ENCODE measurements around the gene LYRM4.

Gene LYRM4

DNA sequence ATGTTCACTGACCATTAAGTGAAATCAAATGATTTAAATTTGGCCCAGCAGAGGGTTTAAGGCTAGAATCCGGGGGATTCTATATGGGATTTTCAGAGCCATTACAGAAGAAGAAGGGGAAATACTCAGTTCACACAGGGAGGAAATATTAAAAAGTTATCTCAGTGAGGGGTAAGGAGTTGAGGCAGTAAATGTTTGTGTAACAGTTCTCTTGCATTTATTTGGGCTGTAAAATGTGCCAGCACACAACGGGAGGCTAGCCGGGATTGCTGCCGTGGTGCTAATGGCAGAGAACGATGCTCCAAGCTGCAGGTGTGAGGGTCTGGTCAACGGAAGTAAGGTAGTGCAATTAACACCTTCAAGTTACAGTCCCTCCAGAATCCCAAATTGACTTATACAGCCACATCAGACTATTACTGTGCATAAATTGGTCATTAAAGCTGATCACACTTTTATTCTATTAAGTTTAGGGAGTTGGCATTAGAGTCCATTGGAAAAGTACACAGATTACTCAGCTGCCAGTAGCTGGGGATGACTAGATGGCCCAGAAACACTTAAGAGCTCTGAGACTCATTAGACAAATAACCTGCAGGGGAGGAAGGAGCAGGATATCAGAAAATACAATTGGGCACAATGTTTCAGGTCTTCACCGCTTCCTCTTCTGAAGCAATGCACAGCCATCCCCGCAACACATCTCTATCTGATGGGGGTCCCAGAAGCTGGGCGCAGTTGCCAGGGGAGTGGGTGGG lies 144.3 kb downstream of the LYRM4 start:
- no peak for DNase-seq

DNA sequence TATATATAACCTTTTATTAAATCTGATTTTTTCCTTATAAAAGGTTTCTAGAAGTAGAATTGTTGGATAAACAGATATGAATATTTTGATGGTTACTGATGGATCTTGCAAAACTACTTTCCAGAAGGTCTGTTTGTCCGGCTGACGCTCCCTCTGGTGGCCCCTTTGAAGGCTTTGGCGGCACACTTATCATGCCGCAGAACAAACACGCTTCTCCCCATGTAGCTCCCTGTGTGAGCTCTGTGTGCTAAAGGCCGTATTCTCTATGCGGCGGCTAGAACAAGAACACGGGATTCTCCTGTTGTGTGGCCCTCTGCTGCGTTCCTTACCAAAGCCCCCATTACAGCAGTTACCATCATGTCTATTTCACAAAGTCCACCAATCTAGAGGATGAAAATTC lies 145.6 kb downstream of the LYRM4 start:
- no peak for DNase-seq

- no peak for DNase-seq
These were observed 147.7 kb downstream of the LYRM4 start for GRCh38 chr6:5113096-5113495.

GRCh38 chr6:5112066-5112799 lies 148.5 kb downstream of the LYRM4 start:
- DNase-seq, result no peak

DNA sequence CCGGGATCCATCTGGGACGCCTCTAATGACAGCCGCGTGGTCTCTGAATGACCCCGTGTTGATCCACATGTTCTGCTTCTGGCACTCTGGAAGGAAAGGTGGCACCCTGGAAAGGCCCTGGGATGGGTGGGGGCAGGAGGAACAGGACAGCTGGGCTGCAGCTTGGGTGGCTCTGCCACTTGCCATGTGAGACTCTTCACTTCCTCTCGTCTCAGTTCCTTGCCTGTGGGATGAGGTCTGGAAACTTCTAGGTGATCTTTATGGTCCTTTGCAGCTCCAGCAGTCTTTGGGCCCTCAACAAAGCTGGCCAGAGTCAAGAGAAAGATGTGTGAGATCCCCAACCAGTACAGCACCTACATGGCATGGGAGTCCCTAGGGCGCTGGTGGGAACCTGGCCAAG lies 149.1 kb downstream of the LYRM4 start:
- DNase-seq, result no peak

DNA sequence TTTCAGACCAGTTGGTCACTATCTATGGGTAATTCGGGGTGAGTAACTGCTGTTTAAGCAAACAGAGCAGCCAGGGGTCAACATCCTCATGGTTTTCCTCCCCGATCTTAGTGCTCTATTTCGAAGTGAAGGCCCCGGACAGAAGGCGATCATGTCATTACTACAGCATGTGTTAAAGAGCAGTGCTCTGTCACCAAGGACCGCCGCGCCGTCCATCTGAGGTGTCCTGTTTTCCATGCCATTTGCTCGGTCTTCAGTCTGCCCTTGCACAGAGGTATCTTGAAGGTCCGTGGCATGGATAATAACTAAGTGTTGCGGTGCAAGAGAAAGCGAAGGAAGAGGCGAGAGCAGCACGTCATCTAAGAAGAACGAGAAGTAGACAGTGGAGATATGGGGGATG lies 150.5 kb downstream of the LYRM4 start:
- DNase-seq, result no peak

DNA sequence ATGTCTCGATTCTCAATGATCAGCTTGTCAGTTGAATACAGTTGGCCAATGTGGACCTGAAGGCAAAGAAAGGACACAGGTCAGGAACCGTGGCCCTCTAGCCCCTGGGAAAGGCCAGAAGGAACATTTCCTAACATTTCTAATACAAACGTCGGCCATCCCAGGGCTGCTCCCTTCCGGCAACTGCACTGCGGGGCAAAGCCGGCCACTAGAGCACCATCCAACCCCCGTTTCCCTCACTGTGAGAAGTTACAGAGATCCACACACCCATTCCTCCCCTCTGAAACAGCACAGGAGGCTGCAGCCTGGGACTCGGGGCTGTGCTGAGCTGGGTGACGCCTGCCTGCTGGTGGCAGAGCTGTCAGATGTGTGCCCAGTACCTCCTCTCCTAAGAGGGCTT lies 151.3 kb downstream of the LYRM4 start:
- no peak for DNase-seq

DNA sequence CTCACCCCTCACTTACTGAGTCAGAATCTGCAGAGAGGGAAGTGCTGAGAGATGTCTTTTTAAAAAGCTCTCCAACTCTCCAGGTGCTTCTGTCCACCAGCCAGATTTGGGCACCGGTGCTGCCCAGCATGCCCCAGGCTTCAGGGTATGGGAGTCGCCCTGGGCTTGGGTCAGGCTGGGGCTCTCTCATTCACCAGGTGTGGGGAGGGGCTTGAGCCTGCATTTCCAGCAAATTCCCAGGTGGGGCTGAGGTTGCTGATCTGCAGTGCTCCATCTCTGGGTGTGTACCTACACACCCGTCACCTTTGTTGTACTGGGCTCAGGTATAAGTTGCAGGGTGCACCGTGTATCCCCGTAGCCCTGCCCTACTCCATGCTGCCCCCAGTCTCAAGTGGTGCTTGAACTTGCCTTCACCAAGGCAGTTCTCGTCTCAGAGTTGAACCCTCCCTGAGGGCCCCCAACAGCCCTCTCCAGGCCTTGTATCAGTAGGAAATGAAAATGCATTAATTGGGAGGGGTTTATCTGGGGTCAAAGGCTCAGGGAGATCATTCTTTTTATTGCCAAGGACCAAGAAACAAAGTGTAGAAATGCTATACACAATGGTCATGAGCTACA lies 152.1 kb downstream of the LYRM4 start:
- DNase-seq, result no peak

DNA sequence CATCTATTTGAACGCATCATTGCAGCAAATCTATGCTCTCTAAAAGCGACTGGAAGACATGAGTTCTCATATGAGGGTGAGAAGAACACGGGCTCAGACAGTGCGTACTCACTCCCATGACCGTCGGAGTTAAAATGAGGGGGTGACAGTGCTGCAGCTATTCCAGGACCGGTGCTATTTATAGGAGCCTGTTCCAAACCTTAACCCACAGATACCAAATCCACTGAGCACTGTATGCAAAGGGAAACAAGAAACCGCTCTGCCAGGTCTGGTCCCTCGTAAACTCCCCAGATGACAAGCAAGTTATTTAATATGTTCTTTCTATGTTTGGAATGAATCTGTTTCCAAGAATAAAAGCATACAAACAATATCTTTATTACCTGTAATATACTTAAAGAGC lies 152.7 kb downstream of the LYRM4 start:
- no peak for DNase-seq

GRCh38 chr6:5107341-5107740 lies 153.4 kb downstream of the LYRM4 start:
- DNase-seq, result no peak

DNA sequence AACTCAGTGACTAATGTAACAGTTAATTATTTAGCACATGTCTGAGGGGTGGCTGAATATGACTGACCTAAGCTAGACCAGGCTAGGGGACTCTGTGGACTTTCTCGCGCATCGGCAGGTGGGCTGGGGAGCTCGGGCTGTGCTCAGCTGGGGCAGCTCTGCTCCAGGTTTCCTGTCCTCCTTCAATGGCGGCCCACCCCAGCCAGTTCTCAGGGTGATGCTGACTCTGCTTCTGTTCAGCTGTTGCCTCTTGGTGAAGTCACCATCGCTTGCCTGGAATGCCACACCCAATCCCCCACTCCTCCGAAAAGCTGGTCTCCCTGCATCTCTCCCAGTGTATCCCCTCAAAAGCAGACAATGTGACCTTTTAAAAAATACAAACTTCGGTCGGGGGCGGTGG lies 155.6 kb downstream of the LYRM4 start:
- no peak for DNase-seq

- no peak for DNase-seq
These were observed 156.1 kb downstream of the LYRM4 start for GRCh38 chr6:5104667-5105066.

- no peak for DNase-seq
These were observed 157.5 kb downstream of the LYRM4 start for GRCh38 chr6:5103250-5103649.

DNA sequence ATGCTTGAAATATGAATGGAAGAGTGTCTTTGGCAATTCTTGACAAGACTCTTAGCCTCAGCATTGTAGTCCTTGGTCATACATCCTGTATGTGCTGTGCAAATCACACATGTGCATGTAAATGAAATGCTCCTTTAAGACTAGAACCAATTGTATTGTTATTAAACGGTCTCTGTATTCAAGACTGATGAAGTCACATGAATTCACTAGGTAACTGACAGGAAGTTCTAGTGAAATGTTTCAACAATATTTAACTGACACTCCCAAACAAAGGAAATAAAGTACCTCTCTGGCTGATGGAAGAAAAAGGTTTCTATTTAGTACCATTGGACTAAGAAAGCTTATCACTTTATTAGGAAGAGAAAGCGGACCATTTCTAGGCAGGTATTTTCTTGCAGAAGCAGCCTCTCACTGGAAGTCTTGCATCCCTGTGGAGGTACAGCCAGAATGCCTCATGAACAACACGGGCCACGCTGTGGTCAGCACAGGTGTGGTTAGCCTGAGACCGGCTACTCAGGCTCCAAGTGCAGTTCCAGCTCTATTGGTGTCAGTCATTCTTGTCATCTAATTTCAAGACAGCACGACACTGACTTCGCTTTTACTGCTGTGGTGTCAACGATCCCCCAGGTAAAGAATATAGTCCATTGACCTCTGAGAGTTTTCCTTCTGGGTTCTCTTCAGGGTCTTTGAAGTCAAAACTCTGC lies 158.3 kb downstream of the LYRM4 start:
- DNase-seq, result no peak

GRCh38 chr6:5100806-5101205 lies 159.9 kb downstream of the LYRM4 start:
- no peak for DNase-seq

GRCh38 chr6:5099537-5099936 lies 161.2 kb downstream of the LYRM4 start:
- DNase-seq, result no peak

- no peak for DNase-seq
These were observed 162.1 kb downstream of the LYRM4 start for GRCh38 chr6:5098501-5099270.

DNA sequence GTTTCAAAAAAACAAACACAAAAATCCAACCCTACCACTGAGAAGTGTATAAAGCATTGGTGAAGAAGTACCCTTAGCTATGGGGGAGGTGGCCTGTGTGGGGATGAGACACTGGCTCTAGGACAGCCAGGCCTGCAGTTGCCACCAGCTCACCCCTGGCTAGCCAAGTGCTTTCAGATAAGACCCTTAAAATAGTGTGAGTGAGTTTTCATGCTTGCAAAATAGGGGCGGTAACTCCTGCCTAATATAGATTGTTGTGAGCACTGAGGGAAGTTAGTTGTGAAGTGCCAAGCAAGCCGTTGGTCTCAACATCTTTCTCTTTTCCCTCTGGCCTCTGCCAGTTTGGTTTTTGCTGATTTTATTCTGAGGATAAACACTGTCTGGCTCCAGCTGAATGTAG lies 164.3 kb downstream of the LYRM4 start:
- no peak for DNase-seq

DNA sequence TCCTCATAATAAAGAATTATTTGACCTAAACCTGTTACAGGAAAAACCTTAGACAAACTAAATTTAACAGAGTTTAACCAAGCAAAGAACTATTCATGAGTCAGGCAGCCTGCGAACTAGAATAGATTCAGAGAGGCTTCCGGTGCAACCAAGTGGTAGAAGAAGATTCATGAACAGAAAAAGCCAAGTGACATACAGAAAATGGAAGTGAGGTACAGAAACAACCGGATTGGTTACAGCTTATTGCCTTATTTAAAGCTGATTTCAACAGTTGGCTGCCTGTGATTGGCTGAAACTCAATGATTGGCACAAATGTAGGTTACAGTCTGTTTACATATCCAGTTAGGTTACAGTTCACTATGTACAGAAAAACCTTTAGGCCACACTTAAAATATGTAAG lies 165.5 kb downstream of the LYRM4 start:
- DNase-seq, result no peak

GRCh38 chr6:5094327-5094726 lies 166.4 kb downstream of the LYRM4 start:
- no peak for DNase-seq

- DNase-seq, result no peak
These were observed 167.3 kb downstream of the LYRM4 start for GRCh38 chr6:5093231-5094015.

Measured in NCI-H446 treated with DMSO at 0.1 percent for 48 hours (cell line).